GM19238 (cell line): Measurements from ENCODE around the gene CNTN4.

ENCODE experiments used
- DNase-seq: peaks from one replicate; pipeline ENCODE4 v3.0.0; 2011; ENCODE audit warnings: low spot score; ENCODE audit not compliant: insufficient read length

CNTN4 gene

GRCh38 chr3:3086239-3086638 is 987.6 kb downstream of the CNTN4 start:
- DNase-seq, result no peak

- no peak for DNase-seq
These were observed 988.6 kb downstream of the CNTN4 start for GRCh38 chr3:3087279-3087678.

DNA sequence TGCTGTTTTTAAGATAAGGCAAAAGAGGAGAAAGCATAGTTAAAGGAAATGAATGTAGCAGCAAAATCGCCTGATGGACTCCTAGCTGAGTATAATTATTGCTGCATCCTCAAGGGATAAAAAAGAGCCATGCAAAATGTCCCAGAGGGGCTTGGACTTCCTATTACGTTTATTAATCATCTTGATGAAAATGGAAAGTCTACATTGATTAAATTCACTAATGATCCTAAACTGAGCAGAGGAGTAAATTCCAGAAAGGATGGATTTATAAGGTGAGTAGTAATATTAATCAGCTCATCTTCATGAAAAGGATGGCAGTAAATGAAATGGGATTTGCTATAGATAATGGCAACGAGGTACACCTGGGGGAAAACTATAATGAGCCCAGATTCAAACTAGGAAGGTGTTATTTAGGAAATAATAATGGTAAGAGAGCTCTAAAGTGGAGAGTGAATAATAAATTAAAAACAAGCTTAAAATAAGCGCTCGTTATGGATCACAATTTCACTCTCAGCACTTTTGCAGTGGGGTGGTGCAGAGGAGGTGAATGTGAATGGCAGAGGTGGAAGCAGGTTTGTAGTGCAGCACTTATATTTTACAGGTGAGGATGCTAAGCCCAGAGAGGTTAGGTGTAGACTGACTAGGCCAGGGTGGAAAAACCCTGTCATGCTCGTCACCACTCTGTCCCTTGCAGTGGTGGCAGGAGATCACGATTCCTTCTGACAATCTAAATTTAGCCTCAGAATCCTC is 989.2 kb downstream of the CNTN4 start:
- DNase-seq, result no peak

GRCh38 chr3:3089017-3089416 is 990.4 kb downstream of the CNTN4 start:
- DNase-seq, result peak; percentile 44

GRCh38 chr3:3097958-3098357 is 999.3 kb downstream of the CNTN4 start:
- no peak for DNase-seq

GRCh38 chr3:3101660-3102458 is 1003.2 kb downstream of the CNTN4 start:
- DNase-seq, result no peak

- no peak for DNase-seq
These were observed 1004.1 kb downstream of the CNTN4 start for GRCh38 chr3:3102751-3103150.

GRCh38 chr3:3105246-3105645 is 1006.6 kb downstream of the CNTN4 start:
- no peak for DNase-seq

DNA sequence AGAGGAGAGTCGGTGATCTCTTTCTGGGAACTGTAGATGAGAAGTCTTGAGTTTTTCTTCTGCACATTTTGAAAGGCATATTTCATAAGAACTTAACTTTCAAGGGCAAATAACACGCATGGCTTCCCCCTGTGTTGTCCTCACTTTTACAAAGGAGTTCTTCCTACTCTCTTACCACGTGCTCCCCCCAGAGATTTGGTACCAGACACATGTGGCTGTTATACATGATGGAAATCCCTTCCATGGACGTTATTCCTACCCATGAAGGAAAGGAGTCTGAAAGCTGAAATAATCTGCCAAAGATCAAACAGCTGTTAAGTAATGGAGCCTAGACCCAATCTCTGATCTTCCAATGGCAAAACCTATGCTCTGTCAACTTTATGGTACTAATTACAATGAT is 1007.1 kb downstream of the CNTN4 start:
- DNase-seq, result no peak

DNA sequence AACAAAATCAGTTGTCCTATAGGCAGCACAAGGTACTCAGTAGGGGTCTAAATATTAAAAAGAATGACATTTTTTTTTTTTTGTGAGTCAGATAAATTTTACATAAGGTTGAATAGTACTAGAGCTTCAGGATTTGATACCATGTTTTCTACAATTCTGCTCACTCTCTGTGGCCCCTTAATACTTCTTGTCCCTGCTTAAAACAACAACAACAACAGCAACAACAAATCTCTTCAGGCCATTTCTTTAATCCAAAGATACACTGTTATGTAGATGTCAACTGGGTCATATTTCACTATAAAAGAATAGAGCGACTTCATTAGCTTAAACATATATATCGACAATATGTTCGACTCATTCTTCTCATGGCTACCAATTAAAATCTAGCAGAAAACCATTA is 1008.5 kb downstream of the CNTN4 start:
- no peak for DNase-seq
